HepG2 (cell line): ENCODE data around the gene MYADML2. TPM values are rescaled to one million over a fixed set of nuclear protein-coding genes. Genes with fewer than 3 reads are reported as not detected.

ENCODE experiments used
- ARNT ChIP-seq: fragments of 450-650 bp; IDR thresholded peaks from 2 replicates; pipeline ENCODE4 v1.6.1; 2017
- CBFB ChIP-seq: sonication (generic); formaldehyde crosslinking; IDR thresholded peaks from 2 replicates; pipeline ENCODE4 v1.4.0; 2020; ENCODE audit warnings: missing genetic modification reagents
- FOXC1 ChIP-seq: sonication (generic); formaldehyde crosslinking; IDR thresholded peaks from 2 replicates; pipeline ENCODE4 v1.8.0; 2022; ENCODE audit warnings: mild to moderate bottlenecking, missing genetic modification reagents, borderline replicate concordance
- HES4 ChIP-seq: sonication (generic); formaldehyde crosslinking; IDR thresholded peaks from 2 replicates; pipeline ENCODE4 v1.9.0; 2021; ENCODE audit warnings: mild to moderate bottlenecking, missing genetic modification reagents, borderline replicate concordance
- KDM3A ChIP-seq: IDR thresholded peaks from 2 replicates; pipeline ENCODE4 v1.6.1; 2018; ENCODE audit warnings: low read depth, missing compliant biosample characterization
- MAZ ChIP-seq, 2 experiments: sonication (generic) in 1 of 2; formaldehyde crosslinking in 1 of 2; IDR thresholded peaks; 2 replicates each; pipeline versions ENCODE4 v1.5.0 to v1.6.1; 2012 to 2020; ENCODE audit warnings: low read depth in 2 of 2, mild to moderate bottlenecking in 2 of 2, borderline replicate concordance in 1 of 2, improper control_type of control experiment in 1 of 2, low read length in 1 of 2, missing genetic modification reagents in 1 of 2, moderate library complexity in 1 of 2
- SAFB2 ChIP-seq: sonication (generic); formaldehyde crosslinking; IDR thresholded peaks from 2 replicates; pipeline ENCODE4 v1.5.1; 2020; ENCODE audit warnings: missing genetic modification reagents, low read depth, mild to moderate bottlenecking, borderline replicate concordance
- SMC3 ChIP-seq: IDR thresholded peaks from 2 replicates; pipeline ENCODE4 v1.6.1; 2011; ENCODE audit warnings: low read length, improper control_type of control experiment
- SP4 ChIP-seq: sonication (generic); formaldehyde crosslinking; IDR thresholded peaks from 2 replicates; pipeline ENCODE4 v1.8.1; 2023; ENCODE audit warnings: mild to moderate bottlenecking, missing genetic modification reagents
- ZNF33A ChIP-seq: sonication (generic); formaldehyde crosslinking; IDR thresholded peaks from 2 replicates; pipeline ENCODE4 v1.5.1; 2020; ENCODE audit warnings: missing genetic modification reagents, mild to moderate bottlenecking, moderate library complexity, borderline replicate concordance
- ZNF44 ChIP-seq: sonication (generic); formaldehyde crosslinking; IDR thresholded peaks from 2 replicates; pipeline ENCODE4 v1.5.1; 2020; ENCODE audit warnings: mild to moderate bottlenecking, missing genetic modification reagents
- ZNF619 ChIP-seq: sonication (generic); formaldehyde crosslinking; IDR thresholded peaks from 2 replicates; pipeline ENCODE4 v1.4.0; 2020; ENCODE audit warnings: mild to moderate bottlenecking, missing genetic modification reagents
- ZNF75D ChIP-seq: sonication (generic); formaldehyde crosslinking; IDR thresholded peaks from 2 replicates; pipeline ENCODE4 v1.8.1; 2023; ENCODE audit warnings: missing genetic modification reagents, mild to moderate bottlenecking, borderline replicate concordance
- ZNF766 ChIP-seq: sonication (generic); formaldehyde crosslinking; IDR thresholded peaks from 2 replicates; pipeline ENCODE4 v1.5.0; 2020; ENCODE audit warnings: missing genetic modification reagents, borderline replicate concordance
- ZNF777 ChIP-seq: sonication (generic); formaldehyde crosslinking; IDR thresholded peaks from 2 replicates; pipeline ENCODE4 v1.4.0; 2020; ENCODE audit warnings: missing genetic modification reagents
- ZSCAN31 ChIP-seq: sonication (generic); formaldehyde crosslinking; IDR thresholded peaks from 2 replicates; pipeline ENCODE4 v1.5.0; 2020; ENCODE audit warnings: low read depth, mild to moderate bottlenecking, missing genetic modification reagents
- polyA plus RNA-seq, 8 experiments: library from polyadenylated mRNA; depleted of rRNA in 3 of 8; stranded (reverse) in 7 of 8; unstranded in 1 of 8; fragments of >200 nt; fragmentation: Illumina TruSeq in 4 of 8; extraction: Trizol in 4 of 8; gene quantifications; 2 replicates each; pipeline versions ENCODE4 v1.2.1 to v1.2.3, GENCODE V29; 2011 to 2016; ENCODE audit warnings: low read depth in 4 of 8, missing spikeins in 1 of 8, mixed read lengths in 1 of 8; ENCODE audit not compliant: insufficient read depth in 1 of 8
- total RNA-seq, 5 experiments: library from RNA; depleted of rRNA; stranded (reverse); fragments of >200 nt; fragmentation: Illumina TruSeq; extraction: Trizol; gene quantifications; 2 replicates each; pipeline ENCODE4 v1.2.3, GENCODE V29; 2016; ENCODE audit warnings: low read depth in 1 of 5
- TF ChIP-seq, protein P1 (sequence below), 2 experiments: sonication (generic) in 1 of 2; formaldehyde crosslinking in 1 of 2; IDR thresholded peaks; 2 replicates each; pipeline versions ENCODE4 v1.4.0 to v1.6.1; 2016 to 2020; ENCODE audit warnings: borderline replicate concordance in 1 of 2, low read depth in 1 of 2, mild to moderate bottlenecking in 1 of 2, missing genetic modification reagents in 1 of 2
- TF ChIP-seq, protein P2 (sequence below): sonication (generic); formaldehyde crosslinking; IDR thresholded peaks from 2 replicates; pipeline ENCODE4 v1.4.0; 2020; ENCODE audit warnings: missing genetic modification reagents, borderline replicate concordance
- TF ChIP-seq, protein P3 (sequence below): sonication (generic); formaldehyde crosslinking; IDR thresholded peaks from 2 replicates; pipeline ENCODE4 v1.8.0; 2022; ENCODE audit warnings: missing genetic modification reagents, low read depth, mild to moderate bottlenecking, borderline replicate concordance

MYADML2 gene
- total and polyA plus RNA-seq, 2 of the 13 experiments (the other 11 are each of a cell fraction or from before 2014, with no cell fraction given), result not detected

DNA sequence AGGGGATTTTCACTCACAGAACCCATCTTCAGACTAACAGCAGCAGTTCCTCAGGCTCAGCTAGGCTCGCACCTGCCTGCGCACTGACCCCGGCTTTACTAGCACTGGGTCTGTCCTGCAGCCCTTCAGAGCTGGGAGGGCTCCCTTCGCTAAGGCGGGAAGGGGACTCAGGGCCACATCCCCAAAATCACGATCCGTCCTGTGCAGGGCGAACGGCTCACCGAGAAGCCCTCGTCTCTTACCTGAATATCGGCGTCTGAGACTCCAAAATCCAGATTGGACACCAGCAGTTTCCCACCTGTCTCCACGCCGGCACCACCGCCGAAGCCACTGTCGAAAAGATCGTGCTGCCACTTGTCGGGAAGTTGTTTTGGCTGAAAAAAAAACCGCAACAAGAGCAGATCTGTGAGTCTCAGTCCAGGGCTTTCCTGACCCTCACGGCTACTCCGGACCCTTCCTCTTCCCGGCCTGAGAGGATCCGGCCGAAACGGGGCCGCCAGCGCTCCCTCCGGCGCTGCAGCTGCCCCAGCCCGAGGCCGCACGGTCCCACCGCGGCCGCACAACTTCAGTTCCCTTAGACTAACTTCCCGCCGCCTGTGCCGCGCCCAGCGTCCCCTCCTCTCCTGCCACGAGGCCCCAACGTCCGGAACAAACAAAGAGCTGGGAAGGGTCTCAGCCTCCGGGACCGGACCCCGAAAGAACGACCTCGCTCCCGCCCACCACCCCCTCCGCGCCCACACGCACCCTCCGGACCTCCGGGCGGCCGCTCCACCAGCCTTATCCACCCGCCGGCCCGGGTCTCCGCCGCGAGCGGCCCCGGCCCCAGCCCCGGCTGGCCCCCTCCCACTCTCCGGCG is 56.4 kb downstream of the MYADML2 start (continued):
- TF ChIP-seq MAZ (IDR thresholded peaks at IDR 0.05; ENCODE audit: borderline replicate concordance, low read depth, low read length) (no peak), MAZ (CRISPR knock-in tag; IDR thresholded peaks at IDR 0.05; ENCODE audit: low read depth) (0 out of 2 replicates have a peak, but pooled peaks have one; percentile 18), SMC3 (no peak), ARNT (no peak), CBFB (CRISPR knock-in tag) (0 out of 2 replicates have a peak, but pooled peaks have one; percentile 40), ZNF766 (no peak), SAFB2 (no peak), ZNF619 (CRISPR knock-in tag) (no peak), HES4 (CRISPR knock-in tag) (no peak), ZNF777 (no peak), ZSCAN31 (CRISPR knock-in tag) (no peak), SP4 (CRISPR knock-in tag) (peak; percentile 30; the same call in 1 of the 2 replicates), ZNF44 (CRISPR knock-in tag) (no peak), ZNF33A (no peak), KDM3A (CRISPR knock-in tag) (no peak), FOXC1 (CRISPR knock-in tag) (no peak), ZNF75D (0 out of 2 replicates have a peak, but pooled peaks have one; percentile 42)
- TF ChIP-seq, protein P1, sequence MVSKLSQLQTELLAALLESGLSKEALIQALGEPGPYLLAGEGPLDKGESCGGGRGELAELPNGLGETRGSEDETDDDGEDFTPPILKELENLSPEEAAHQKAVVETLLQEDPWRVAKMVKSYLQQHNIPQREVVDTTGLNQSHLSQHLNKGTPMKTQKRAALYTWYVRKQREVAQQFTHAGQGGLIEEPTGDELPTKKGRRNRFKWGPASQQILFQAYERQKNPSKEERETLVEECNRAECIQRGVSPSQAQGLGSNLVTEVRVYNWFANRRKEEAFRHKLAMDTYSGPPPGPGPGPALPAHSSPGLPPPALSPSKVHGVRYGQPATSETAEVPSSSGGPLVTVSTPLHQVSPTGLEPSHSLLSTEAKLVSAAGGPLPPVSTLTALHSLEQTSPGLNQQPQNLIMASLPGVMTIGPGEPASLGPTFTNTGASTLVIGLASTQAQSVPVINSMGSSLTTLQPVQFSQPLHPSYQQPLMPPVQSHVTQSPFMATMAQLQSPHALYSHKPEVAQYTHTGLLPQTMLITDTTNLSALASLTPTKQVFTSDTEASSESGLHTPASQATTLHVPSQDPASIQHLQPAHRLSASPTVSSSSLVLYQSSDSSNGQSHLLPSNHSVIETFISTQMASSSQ (IDR thresholded peaks at IDR 0.05; ENCODE audit: low read depth), result no peak
- TF ChIP-seq, protein P1 (CRISPR knock-in tag; IDR thresholded peaks at IDR 0.05; ENCODE audit: borderline replicate concordance), result 0 out of 2 replicates have a peak, but pooled peaks have one; percentile 18
- TF ChIP-seq, protein P2, sequence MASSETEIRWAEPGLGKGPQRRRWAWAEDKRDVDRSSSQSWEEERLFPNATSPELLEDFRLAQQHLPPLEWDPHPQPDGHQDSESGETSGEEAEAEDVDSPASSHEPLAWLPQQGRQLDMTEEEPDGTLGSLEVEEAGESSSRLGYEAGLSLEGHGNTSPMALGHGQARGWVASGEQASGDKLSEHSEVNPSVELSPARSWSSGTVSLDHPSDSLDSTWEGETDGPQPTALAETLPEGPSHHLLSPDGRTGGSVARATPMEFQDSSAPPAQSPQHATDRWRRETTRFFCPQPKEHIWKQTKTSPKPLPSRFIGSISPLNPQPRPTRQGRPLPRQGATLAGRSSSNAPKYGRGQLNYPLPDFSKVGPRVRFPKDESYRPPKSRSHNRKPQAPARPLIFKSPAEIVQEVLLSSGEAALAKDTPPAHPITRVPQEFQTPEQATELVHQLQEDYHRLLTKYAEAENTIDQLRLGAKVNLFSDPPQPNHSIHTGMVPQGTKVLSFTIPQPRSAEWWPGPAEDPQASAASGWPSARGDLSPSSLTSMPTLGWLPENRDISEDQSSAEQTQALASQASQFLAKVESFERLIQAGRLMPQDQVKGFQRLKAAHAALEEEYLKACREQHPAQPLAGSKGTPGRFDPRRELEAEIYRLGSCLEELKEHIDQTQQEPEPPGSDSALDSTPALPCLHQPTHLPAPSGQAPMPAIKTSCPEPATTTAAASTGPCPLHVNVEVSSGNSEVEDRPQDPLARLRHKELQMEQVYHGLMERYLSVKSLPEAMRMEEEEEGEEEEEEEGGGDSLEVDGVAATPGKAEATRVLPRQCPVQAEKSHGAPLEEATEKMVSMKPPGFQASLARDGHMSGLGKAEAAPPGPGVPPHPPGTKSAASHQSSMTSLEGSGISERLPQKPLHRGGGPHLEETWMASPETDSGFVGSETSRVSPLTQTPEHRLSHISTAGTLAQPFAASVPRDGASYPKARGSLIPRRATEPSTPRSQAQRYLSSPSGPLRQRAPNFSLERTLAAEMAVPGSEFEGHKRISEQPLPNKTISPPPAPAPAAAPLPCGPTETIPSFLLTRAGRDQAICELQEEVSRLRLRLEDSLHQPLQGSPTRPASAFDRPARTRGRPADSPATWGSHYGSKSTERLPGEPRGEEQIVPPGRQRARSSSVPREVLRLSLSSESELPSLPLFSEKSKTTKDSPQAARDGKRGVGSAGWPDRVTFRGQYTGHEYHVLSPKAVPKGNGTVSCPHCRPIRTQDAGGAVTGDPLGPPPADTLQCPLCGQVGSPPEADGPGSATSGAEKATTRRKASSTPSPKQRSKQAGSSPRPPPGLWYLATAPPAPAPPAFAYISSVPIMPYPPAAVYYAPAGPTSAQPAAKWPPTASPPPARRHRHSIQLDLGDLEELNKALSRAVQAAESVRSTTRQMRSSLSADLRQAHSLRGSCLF (CRISPR knock-in tag), result no peak
- TF ChIP-seq, protein P3, sequence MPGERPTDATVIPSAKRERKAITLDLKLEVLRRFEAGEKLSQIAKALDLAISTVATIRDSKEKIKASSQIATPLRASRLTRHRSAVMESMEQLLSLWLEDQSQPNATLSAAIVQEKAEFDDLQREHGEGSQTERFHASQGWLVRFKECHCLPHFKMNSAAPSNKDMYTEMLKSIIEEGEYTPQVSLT, result no peak
